Activated CD4-positive, alpha-beta T cell treated with anti-CD3 and anti-CD28 coated beads, Interleukin-2, amount 50 U/mL, for 16 hours (primary cell): ENCODE results near the gene MAEA.
"Not testable (repeated sequence)": the region's sequence is repeated elsewhere in the genome, so short reads cannot be mapped to it uniquely, and the experiment has no call there.

Experiments
- DNase-seq: peaks from one replicate; pipeline ENCODE4 v3.0.0-alpha.2; 2020

MAEA gene

DNA sequence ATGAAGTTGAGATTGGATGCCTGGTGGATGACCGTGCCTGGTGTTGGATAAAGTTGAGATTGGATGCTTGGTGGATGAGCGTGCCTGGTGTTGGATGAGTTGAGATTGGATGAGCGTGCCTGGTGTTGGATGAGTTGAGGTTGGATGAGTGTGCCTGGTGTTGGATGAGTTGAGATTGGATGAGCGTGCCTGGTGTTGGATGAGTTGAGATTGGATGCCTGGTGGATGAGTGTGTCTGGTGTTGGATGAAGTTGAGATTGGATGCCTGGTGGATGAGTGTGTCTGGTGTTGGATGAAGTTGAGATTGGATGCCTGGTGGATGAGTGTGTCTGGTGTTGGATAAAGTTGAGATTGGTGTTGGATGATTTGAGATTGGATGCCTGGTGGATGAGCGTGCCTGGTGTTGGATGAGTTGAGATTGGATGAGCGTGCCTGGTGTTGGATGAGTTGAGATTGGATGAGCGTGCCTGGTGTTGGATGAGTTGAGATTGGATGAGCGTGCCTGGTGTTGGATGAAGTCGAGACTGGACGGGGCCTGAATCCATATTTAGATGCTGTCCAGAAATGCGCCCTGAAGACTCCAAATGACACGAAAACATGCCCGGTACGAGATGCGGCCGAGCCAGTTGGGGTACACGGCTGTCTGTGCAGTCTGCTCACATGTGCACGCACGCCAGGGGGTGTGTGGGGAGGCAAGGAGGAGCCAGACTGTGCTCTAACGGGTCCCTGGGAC, 34.9 kb downstream of the MAEA start:
- not testable (repeated sequence) for DNase-seq

GRCh38 chr4:1325176-1325480, 35.4 kb downstream of the MAEA start:
- DNase-seq, result no peak

DNA sequence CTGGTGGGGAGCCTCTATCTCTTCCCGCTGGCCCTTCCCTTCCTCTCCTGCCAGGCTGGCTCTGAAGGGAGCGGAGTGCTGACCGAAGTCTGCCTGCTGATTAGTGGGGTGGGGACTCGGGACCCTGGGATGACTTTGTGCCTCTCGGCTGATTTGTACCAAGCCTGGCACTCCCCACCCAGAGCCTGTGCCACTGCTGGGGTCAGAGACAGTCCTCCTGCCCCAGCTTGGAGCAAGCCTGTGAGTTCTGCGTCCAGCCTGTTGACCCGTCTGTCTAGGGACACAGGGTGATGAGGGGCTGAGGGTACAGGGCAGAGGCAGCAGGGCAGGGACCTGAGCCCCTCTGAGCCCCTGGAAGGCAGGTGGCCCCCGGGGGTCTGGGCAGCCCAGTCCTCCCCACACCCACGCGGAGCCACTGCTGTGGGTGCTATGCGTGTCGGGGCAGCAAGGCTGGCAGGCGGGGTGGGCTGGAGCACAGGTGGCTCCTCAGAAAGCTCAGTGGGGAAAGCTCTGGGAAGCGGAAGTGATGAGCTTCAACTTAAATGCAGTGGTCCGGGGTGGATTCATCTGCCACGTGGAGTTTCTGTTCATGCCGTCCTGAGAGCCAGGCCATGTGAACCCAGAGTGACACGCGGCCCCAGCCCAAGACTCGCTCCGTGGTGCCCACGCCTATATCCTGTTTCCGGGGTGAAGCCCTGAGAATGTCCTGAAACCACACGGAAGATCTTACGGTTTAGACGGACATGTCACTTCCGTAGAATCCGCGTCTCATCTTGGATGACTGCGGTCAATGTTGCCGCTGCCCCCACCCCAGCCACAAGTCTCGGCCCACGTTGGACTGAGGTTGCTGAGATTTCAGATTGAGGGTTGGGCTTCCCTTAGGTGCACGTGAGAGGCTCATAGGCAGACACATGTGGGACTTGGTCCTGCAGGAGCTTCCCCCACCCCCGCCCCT, 36.3 kb downstream of the MAEA start:
- DNase-seq, result no peak

GRCh38 chr4:1326751-1327525, 37.2 kb downstream of the MAEA start:
- DNase-seq, result no peak

DNA sequence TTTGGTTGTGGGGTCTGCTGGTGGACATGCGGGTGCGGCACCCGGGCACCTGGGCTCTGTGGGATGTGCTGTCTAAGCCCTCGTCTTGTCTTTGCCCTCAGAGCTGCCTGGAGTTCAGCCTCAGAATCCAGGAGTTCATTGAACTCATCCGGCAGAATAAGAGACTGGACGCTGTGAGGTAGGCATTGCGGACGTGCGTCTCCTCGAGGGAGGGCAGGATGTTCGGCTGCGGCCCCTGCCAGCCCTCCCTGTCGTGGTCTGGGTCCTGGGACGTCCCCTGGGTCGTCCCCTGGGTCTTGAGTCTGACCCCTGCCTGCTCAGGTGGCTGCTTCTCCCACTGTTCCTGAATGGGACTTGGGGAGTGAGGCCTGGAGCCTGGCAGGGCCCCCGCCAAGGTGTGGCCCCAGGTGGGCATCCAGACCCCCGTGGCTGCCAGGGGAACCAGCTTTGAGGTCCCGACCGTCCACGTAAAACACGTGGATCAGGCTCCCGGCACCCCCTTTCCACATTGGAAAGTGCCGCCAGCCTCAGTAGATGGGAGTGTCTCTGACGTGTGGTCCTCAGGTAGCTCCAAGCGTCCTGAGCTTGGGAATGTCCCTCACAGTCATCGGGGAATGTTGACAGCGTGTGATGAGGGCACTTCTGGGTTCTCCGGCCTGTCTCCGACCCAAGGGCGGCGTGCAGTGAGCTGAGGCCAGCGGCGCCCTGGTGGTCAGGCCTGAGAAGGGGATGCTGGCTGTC, 38.0 kb downstream of the MAEA start:
- no peak for DNase-seq

DNA sequence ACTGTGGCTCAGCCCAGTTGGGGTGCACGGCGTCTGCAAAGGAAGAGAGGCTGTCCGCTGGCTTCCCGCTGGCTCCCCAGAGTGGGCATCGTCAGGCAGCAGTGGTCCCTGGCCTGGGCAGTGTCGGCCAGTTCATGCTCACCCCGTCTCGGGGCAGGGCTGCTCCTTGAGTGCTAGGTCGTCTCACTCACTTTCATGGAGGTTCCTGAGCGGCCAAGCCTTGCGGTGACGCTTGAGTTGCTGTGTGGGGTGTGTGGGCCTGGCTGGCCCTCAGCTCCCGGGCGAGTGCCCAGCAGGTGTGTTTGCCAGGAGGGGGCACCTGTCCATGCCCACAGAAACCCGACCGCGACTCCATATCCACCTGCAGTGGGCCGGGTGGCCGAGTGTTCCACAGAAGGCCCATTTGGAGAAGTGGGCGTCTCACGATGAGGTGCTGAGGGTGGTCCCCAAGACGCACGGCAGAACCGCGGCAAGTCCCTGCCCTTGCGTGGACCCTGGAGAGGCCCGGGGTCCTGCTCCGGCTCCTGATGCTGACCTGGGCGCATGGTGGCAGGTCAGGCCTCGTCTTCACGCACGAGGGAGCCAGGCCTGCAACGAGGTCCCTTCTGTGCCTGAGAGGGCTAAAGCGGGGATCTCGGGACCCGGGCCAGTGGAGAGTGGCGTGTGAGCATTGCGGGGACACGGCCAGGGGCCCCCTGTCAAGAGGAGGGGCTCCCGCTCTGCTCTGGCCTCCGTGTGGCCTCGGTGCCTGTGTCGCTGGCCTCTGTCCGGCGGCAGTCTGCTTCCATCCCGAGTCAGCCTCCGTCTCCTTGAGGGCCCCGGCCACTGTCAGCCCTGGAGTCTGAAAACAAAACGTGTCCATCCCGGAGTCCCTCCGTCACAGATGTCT, 38.8 kb downstream of the MAEA start:
- DNase-seq, result no peak

- no peak for DNase-seq
These were observed 40.0 kb downstream of the MAEA start for GRCh38 chr4:1329408-1330371.

DNA sequence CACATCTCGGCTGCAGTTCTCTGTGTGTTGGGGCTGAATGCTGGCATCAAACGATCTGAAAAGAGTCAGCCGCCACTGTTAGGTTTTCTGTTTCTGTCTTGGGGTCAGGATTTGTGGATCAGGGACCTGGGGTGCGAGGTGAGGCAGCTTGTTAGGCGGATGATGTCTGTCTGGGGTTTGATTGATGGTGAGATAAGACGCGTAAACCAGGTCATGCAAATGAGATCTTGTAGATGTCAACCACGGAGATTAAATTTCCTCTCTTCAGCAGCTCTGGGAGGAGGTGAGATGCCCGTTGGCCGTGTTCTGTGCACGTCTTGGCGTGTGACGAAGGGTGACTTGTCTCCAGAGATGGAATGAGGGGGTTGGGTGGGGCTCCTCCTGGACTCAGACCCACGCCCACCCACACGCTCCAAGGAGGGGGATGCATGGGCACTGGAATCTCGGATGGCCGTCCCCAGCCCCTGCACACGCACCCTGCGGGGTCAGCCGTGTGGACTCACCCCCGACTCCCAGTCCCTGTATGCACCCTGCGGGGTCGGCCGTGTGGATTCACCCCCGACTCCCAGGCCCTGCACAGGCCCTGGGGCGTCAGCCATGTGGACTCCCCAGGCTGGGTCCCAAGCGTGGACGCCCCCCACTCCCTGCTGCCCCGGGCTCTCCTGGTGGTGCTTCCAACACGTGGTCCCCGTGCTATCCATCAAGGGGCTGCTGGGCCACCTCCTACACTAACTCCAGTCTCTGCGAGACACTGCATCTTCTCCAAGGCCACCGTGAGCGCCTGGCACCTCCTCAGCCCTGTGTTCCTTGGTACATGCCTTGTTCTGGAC, 41.3 kb downstream of the MAEA start:
- DNase-seq, result peak; percentile 61

DNA sequence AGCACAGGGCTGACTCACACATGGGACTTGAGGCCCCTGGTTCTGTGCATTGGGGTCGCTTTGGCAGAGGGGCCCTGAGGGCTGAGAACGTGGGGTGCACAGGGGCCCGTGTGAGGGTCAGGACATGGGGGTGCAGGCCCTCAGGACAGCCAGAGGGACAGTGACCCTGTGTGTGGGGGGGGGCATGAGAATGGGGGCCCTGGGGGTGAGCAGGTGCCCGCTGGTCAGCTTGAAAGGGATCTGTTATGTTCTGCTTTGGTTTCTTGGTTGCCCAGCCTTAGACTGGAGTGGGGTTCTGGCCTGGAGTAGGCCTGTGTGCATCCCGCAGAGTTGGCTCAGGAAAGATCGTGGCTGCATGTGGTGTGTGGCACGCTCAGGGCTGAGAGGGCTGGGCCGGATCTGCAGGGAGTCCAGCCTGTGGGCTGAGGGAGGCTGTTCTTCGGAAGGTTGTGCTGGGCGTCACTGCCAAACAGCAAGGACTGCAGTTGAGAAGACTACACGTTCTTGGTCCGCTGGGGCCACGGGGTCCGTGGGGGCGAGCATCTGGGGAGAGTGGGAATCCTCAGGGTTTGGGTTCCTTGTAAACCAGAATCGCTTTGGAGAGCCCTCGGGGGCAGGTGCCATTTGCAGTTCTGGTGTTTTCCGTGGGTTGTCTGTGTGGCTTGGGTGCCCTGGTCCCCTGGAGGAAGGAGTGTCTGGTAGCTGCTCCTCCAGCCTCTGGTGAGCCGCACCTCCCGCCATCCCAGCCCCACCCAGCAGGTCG, 42.1 kb downstream of the MAEA start:
- no peak for DNase-seq

DNA sequence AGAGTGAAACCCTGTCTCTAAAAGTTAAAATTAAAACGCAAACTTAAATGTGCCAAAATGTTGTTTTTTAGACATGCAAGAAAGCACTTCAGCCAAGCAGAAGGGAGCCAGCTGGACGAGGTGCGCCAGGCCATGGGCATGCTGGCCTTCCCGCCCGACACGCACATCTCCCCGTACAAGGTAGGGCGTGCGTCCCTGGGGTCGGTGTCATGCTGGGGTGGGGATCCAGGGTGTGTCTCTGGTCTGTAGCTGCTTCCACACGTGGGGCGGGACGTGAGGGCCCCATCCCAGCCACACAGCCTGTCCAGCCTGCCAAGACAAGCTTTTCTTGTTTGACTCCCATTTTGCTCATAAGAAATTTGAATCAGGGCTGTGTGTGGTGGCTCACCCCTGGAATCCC, 43.0 kb downstream of the MAEA start:
- DNase-seq, result no peak

DNA sequence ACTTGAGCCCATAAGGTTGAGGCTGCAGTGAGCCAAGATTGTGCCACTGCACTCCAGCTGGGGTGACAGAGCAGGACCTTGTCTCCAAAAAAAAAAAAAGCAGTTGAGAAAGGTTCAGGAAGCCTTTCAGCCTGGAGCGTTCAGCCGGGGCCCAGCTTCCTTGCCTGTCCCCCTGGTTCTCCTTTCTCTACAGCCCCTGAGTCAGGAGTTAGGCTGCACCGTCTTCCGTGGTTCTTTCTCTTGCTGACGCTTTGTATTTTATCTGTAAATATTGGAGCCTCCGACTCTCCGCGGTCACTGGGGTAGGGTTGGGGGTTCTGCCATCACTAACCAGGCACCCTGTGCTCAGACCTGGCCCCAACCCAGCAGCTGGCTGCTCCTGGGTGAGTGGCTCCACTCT, 43.6 kb downstream of the MAEA start:
- DNase-seq, result no peak

- not testable (repeated sequence) for DNase-seq
These were observed 44.3 kb downstream of the MAEA start for GRCh38 chr4:1333851-1334578.

- DNase-seq, result no peak
These were observed 44.8 kb downstream of the MAEA start for GRCh38 chr4:1334579-1334895.

- DNase-seq, result peak; percentile 36
These were observed 45.6 kb downstream of the MAEA start for GRCh38 chr4:1335193-1335883.

- no peak for DNase-seq
These were observed 46.4 kb downstream of the MAEA start for GRCh38 chr4:1336088-1336491.

- DNase-seq, result peak; percentile 75
These were observed 47.7 kb downstream of the MAEA start for GRCh38 chr4:1337376-1337831.
